Measurements from ENCODE around the gene CEP295NL.

CEP295NL gene

DNA sequence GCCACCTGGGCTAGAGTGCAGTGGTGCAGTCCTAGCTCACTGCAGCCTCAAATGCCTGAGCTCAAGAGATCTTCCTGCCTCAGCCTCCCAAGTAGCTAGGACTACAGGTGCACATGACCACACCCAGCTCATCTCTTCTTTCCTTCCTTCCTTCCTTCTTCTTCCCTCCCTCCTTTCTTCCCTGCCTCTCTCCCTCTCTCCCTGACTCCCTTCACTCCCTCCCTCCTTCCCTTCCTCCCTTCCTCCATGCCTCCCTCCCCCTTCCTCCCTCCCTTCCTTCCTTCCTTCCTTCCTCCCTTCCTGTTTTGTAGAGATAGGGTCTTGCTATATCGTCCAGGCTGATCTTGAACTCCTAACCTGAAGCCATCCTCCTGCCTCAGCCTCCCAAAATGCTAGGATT lies 38.9 kb downstream of the CEP295NL start:
- no peak for DNase-seq (ENCODE audit: low spot score)

DNA sequence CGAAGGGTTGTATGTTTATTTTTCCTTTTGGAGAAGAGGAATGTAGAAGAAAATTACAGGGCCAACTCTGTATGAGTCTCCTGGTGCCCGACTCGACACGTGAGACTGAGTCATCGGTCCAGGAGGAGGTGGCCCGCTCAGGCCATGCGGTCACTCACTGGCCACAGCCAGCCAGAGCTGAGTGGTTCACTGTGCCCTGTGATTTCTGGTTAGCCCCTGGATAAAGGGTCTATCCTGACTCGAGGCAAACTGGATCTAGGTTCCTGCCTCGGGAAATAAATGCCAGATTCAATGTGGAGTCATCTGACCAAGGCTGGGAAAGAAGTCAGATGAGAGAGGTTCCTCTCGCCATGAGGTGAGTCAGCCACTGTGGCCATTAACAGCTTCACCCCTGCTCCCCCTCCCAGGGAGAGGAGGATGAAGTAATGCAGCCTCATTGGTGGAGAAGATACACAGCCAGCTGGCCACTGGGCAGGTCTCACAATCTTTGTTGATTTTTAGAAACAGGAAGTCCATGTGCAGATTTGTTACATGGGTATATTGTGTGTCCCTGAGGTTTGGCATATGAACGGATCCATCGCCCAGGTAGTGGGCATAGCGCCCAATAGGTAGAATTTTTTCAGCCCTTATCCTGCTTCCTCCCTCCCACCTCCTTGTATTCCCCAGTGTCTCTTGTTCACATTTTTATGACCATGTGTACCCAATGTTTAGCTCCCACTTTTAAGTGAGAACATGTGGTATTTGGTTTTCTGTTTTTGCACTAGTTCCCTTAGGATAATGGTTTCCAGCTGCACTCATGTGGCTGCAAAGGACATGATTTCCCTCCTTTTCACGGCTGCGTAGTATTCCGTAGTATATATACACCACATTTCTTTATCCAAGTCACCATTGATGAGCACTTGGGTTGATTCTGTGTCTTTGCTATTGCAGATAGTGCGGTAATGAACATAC lies 40.7 kb downstream of the CEP295NL start:
- DNase-seq (ENCODE audit: low spot score), result no peak

DNA sequence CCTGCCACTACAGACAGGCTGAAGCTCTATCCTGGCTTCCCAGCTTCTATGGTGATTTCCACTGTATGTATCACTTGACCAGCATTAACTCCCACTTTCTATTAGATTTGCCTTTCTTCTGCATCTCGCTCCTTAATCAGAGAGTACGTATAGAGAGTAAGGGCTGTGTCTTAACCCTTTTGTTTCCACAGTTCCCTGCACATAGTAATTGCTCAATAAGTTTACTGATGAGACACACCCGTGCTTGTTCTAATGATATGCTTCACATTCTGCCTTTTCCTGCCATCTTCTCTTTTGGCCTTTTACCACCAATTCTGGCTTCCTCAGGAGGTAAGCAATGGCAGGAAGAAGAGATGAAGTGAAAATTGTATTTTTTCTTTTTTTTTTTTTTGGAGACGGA lies 41.8 kb downstream of the CEP295NL start:
- DNase-seq (ENCODE audit: low spot score), result no peak

DNA sequence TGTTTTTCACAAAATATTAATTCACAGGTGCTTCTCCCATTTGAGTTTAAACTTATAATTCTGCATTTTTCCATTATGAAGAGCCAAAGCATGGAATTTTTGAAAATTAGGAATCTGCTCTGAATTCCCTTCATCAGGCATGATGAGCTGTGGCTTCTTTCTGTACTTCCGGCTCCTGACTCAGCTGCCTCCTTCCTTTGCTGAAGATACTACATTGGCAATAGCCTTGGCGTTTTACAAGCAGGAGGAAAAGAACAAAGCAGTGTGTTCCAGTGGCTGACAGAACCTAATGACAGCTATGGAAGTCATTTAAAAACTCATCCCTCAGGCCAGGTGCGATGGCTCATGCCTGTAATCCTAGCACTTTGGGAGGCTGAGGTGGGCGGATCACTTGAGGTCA lies 44.0 kb downstream of the CEP295NL start:
- DNase-seq (ENCODE audit: low spot score), result no peak

DNA sequence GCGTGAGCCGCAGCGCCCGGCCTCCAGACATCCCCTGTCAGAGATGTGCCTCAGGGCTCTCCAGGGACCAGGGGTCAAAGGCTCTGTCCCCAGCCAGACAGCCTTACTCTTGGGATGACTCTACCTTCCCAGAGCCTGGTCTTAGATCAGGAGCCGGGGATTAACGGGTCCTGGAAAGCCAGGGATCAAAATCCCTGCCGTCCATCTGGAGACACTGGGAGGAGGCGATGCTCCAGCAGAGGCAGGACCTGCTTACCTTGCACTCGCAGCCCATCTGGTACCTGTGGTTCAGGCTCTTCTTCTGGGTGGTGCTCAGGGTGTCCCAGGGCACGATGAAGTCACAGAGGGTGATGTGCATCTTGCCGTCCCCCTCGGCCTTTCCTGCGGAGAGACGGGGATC lies 45.7 kb downstream of the CEP295NL start:
- DNase-seq (ENCODE audit: low spot score), result no peak

DNA sequence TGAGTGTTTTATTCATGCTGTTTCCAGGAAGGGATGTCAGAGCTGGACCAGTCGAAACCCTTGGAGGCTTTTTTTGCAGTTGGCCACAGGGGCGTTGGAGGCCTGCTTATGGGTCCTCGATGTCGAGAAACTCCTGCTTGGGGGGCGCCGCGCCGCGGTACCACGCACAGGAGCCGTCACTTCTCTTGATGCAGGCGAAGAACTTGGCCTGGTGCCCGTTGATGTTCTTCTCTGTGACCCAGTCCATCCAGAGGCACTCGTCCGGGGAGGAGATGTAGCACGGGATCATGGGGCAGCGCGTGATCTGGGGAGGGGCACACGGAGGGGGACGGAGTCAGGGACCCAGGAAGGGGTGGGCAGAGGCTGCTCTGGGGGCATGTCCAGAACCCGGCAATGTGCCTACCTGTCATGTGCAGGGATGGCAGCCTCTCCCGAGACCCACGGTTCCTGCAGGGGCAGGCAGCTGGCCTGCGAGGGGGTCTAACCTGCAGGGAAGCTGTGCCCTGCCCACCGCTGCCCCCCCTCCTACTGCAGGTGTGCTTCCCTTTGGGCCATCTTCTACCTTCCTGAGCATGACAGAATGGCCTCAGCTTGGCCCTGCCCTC lies 47.3 kb downstream of the CEP295NL start:
- no peak for DNase-seq (ENCODE audit: low spot score)

DNA sequence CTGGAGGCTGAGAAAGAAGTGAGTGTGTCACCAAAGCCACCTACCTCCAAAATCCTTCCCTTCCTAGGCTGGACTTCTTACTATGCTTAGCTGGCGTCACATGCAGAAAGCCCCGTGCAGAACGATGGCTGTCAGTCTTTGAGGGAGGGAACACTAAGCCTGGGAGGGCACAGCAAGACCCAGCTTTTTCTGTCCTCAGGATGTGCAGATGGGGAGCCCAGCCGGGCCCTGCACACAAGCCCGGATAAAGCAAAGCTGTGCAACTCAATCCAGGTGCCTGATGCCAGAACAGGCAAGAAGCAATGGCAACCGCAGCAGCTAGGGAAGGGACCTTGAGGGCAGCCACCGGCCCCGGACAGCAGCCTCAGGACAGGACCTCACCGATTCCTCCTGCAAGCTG lies 48.5 kb downstream of the CEP295NL start:
- no peak for DNase-seq (ENCODE audit: low spot score)

DNA sequence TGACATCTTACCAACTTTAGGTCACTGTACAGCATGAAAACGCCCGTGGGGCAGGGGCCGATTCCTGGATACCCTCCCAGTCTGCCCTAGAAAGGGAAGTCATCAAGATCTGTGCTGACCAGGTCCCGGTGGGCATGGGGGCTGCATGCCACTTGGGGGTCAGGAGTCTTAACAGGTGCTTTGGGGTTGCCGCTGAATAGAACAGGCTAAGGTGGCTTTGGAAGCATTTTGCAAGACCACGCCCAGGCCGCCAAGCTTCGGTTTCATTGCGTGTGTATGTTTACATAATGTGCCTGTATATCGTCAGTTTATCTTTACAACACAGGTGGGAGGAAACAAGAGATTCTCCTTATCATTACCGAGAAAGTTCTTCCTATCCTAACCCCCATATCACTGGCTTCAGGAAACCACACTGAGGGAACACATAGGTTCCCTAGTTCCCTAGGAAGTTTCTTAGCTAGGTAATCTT lies 49.0 kb downstream of the CEP295NL start:
- no peak for DNase-seq (ENCODE audit: low spot score)

DNA sequence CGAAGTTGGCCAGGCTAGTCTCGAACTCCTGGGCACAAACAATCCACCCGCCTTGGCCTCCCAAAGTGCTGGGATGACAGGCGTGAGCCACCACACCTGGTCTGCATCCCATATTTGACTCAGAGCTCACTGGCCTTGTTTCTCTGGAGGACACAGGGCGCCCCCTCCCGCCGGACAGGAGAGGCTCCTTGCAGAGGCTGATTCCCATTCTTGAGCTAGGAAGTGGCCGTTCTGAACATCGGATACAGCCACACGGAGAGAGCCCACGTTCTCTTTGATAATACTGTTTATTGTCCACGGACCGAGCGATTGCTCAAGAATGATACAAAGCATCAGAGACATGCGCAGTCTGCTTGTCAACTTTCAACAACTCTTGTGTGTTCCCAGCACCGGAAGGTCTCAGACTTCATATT lies 50.3 kb downstream of the CEP295NL start:
- no peak for DNase-seq (ENCODE audit: low spot score)

DNA sequence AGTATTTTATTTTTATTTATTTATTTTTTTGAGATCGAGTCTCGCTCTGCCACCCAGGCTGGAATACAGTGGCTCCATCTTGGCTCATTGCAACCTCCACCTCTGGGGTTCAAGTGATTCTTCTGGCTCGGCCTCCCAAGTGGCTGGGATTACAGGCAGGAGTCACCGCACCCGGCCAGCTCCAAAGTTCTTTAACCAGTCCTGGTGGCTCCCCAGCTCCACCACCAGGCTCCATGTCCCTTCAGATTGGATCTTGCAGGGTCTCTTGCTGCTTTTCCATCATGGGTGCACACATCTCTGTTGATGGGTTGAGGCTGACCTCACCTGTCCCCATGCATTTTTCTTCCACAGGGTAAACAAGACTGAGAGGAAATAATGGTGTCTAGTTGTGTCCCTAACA lies 54.0 kb downstream of the CEP295NL start:
- no peak for DNase-seq (ENCODE audit: low spot score)

DNA sequence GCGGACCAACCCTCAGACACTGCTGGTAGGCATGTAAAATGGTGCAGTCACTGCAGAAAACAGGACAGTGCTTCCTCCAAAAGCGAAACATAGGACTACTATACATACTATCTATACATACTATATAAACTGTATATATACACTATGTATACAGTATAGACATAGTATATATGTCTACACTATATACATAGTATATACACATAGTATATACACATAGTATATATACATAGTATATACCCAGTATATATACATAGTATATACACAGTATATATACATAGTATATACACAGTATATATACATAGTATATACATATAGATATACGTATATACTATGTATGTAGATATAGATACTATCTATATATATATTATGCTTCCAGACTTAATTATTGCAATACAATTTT lies 55.9 kb downstream of the CEP295NL start:
- DNase-seq (ENCODE audit: low spot score), result no peak

DNA sequence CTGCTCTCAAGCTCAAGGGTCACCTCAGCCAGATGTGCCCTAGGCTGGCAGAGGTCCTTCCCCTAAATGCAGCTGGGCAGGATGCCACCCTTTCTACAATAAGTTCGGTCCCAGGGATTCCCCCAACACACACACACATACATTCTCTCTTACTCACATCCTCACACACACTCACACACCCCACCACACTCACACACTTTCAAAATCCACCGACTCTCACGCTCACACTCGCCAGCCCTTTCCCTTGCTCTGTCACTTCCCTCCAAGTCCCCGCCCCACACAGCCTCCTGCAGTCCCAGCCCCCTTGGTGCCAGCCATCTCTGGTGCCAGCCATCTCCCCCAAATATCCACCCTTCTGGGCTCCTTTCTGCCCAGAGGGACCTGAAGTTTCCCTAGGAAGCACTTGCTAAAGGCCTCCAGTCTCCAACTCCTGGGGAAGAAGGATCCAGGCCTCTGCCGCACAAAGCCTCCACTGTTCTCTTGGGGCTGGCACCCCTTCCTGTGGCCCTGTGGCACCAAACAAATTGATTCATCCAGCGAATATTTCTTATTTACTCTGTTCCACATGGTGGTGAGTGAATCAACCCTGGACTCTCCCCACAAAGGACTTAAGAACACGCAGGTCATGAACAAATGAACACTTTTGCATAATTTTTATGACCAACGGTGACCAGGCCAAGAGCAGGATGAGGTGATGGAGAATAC lies 58.5 kb downstream of the CEP295NL start:
- no peak for DNase-seq (ENCODE audit: low spot score)

DNA sequence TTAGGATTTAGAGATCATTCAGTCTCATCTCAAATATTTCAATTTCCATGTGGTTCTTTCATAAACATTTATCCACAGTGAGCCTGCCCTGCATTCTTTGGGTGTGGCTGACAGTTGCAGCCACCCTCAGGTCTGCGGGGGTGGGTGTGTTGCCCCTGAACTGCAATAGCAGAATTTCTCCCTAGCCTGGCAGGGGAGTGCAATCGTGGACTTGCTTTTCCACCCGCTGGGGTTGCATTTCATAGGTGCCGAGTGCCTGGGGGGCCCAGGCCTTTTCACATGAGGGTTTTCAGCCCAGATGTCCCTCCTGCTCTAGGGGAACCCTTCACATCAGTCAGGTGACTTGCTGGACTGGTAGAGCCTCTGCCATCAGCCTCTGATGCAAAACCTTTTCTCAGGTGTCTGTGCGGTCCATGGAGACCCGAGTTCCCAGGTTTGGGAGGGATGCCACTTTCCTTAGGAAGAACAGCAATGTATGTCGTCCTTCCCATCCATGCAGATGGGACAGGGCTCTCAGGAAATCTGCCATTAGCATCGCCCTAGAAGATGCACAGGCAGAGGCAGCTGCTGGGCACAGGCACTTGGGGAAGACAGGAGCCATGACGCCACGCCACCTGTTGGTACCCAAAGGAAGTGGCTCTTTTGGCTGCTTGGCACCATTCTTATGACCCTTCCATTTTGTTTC lies 60.0 kb downstream of the CEP295NL start:
- DNase-seq (ENCODE audit: low spot score), result peak; percentile 68

DNA sequence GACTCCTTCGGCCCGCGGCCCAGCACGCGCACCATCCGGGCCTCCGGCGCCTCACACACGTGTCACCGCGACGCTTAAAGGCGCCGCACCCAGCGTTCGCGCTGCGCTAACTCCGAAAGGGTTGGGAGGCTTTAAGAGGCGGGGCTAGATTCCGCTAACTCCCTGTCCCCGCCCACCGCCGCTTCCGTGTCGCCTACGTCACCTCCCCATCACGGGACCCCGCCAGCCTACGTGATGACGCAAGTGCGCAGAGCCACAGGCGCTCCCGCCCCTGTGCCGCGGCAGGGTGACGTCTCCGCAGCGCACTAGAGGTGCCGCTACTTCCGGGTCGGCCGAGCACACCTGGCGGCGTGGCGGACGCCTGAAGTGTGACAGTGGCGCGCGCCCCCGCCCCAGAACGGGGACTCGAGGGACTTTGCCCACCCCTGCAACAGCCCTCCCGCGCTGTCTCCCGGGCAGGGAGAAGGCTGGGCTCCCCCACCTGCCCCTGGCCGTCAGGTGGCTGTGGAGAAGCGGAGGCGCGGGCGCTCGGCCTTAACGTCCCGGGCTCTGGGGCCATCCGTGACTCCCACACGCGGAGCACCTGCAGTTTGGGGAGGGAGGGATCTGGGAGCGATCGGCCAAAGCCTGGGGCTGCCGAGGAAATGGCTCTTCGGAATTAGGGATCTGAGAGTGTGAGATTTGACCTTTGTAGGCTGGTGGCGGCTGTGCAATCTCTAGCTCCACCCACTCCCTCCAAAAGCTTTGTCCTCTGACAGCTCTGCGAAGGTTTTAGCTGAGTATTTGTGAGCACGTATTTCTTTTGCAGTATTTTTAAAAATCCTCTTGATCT lies 62.0 kb downstream of the CEP295NL start, which contains the start of gene USP36:
Gene USP36, minus strand, starts transcription at position 35 of the 832 bp plus-strand sequence. CDS start 4,451 bp downstream, outside the sequence.
- peak; percentile 100 for DNase-seq (ENCODE audit: low spot score)
